Body of pancreas (tissue), 4 donors: Measurements from ENCODE around the gene MYL6. TPM values are rescaled to one million over a fixed set of nuclear protein-coding genes. Genes with fewer than 3 reads are reported as not detected.

Experiments used
- ATAC-seq: fragments of 150-250 bp; one replicate; pipeline ENCODE4 v1.9.1; 2016
- DNase-seq, 4 donors: peaks; one replicate each; pipeline ENCODE4 v3.0.0-alpha.2; 2019
- H3K27ac ChIP-seq, 4 donors: fragments of 200-600 bp; sonication (generic); 1 replicate in 3 of 4; 2 replicates in 1 of 4; pipeline versions ENCODE4 v1.5.1 to v1.6.1; 2016 to 2019; ENCODE audit warnings: mild to moderate bottlenecking in 1 of 4, mixed read lengths in 1 of 4, moderate library complexity in 1 of 4
- H3K27me3 ChIP-seq, 2 donors: fragments of 200-600 bp; sonication (generic); one replicate each; pipeline ENCODE4 v1.6.0; 2016; ENCODE audit warnings: mild to moderate bottlenecking in 1 of 2
- H3K36me3 ChIP-seq, 2 donors: fragments of 200-600 bp; sonication (generic); replicated peaks in 1 of 2; 2 replicates each; pipeline ENCODE4 v1.5.1; 2016; ENCODE audit warnings: low read depth in 2 of 2; ENCODE audit not compliant: insufficient read depth in 1 of 2
- H3K4me1 ChIP-seq: fragments of 200-600 bp; sonication (generic); one replicate; pipeline ENCODE4 v1.6.0; 2016
- H3K4me3 ChIP-seq, 2 donors: fragments of 200-600 bp; sonication (generic); 1 replicate in 1 of 2; 2 replicates in 1 of 2; pipeline ENCODE4 v1.5.1; 2016 to 2019
- H3K9me3 ChIP-seq, 3 donors: fragments of 200-600 bp; sonication (generic); 1 replicate in 2 of 3; 2 replicates in 1 of 3; pipeline ENCODE4 v1.5.1; 2016
- CTCF ChIP-seq, 7 experiments: fragments of 450-650 bp in 4 of 7; fragments of 200-600 bp in 3 of 7; sonication (generic) in 3 of 7; IDR thresholded peaks; one replicate each; pipeline ENCODE4 v1.5.1; 2016 to 2019; ENCODE audit warnings: antibody characterized with exemption in 7 of 7
- POLR2A ChIP-seq, 3 donors: fragments of 450-650 bp; IDR thresholded peaks; one replicate each; pipeline ENCODE4 v1.6.1; 2016; ENCODE audit warnings: antibody characterized with exemption in 3 of 3, mild to moderate bottlenecking in 2 of 3
- WGBS, 2 donors: methylation state at CpG; one replicate each; pipeline ENCODE4 v1.1.5; 2017; 5-methylcytosine and 5-hydroxymethylcytosine counted together
- intact Hi-C: fragments of 100-400 bp; cut with DNase I; formaldehyde crosslinking; loops from one replicate; pipeline ENCODE4 v1.15.1; 2023
- total RNA-seq, 2 donors: library from RNA; depleted of rRNA; stranded (reverse); fragments of >200 nt; gene quantifications; one replicate each; pipeline ENCODE4 v1.1.0, GENCODE V29; 2016

Gene MYL6
- total RNA-seq, 2 donors from 2014 or later: 838 to 1,110 TPM

GRCh38 chr12:56124133-56124532 is 34.0 kb upstream of the MYL6 start:
- H3K27me3 ChIP-seq: no peaks in the 10 kb centered on the region
- peak overlapping the region in 2 of 4 donors; percentile 25 to 91 for H3K27ac ChIP-seq
- TF ChIP-seq CTCF (IDR thresholded peaks at IDR 0.05) (no peak), POLR2A (IDR thresholded peaks at IDR 0.05) (no peak)
- no peak overlapping the region for H3K4me3 ChIP-seq
- no peaks in the 10 kb centered on the region for H3K36me3 ChIP-seq
- WGBS, 2 donors: 14 to 30% methylated on average over 4 of the region's 4 CpGs
- ATAC-seq (no peak), DNase-seq (no peak)
- intact Hi-C loops: no loop called here
- peaks cover 33% of the 10 kb centered on the region for H3K4me1 ChIP-seq
- H3K9me3 ChIP-seq: no peaks in the 10 kb centered on the region

GRCh38 chr12:56126732-56127239 is 31.4 kb upstream of the MYL6 start:
- ATAC-seq: no peak
- Histone ChIP-seq H3K4me3 (no peak overlapping the region), H3K27ac (peak overlapping the region; percentile 65 to 92 (median 92)), H3K27me3 (no peaks in the 10 kb centered on the region), H3K36me3 (peaks cover 0 to 2% of the 10 kb centered on the region in 2 donors), H3K4me1 (peaks cover 41% of the 10 kb centered on the region), H3K9me3 (no peaks in the 10 kb centered on the region)
- DNase-seq: no peak
- 22 to 33% methylated on average over 3 of the region's 3 CpGs for WGBS, 2 donors
- TF ChIP-seq CTCF (IDR thresholded peaks at IDR 0.05) (no peak), POLR2A (IDR thresholded peaks at IDR 0.05) (no peak)
- intact Hi-C loops: no loop called here

- Histone ChIP-seq H3K27ac (peak overlapping the region; percentile 65 to 92 (median 92)), H3K4me1 (peaks cover 41% of the 10 kb centered on the region), H3K4me3 (no peak overlapping the region), H3K9me3 (no peaks in the 10 kb centered on the region), H3K36me3 (peaks cover 0 to 4% of the 10 kb centered on the region in 2 donors), H3K27me3 (no peaks in the 10 kb centered on the region)
- DNase-seq (no peak), ATAC-seq (no peak)
- intact Hi-C loops: no loop called here
- no peak for TF ChIP-seq POLR2A (IDR thresholded peaks at IDR 0.05)
- TF ChIP-seq CTCF (IDR thresholded peaks at IDR 0.05): no peak
- WGBS, 2 donors: 0% methylated on average over 8 of the region's 8 CpGs
Measured at GRCh38 chr12:56127485-56127887, 30.7 kb upstream of the MYL6 start.

GRCh38 chr12:56127888-56128669 is 30.1 kb upstream of the MYL6 start, which contains the start of gene ESYT1:
Gene ESYT1, plus strand, starts transcription at chr12:56128267. Its CDS starts 53 bp downstream, at chr12:56128320.
- peaks cover 0 to 6% of the 10 kb centered on the region in 2 donors for H3K36me3 ChIP-seq
- peak in 2 of 7 experiments; percentile 9 to 14 for TF ChIP-seq CTCF (IDR thresholded peaks at IDR 0.05)
- TF ChIP-seq POLR2A (IDR thresholded peaks at IDR 0.05): peak; percentile 96 to 98 (median 98)
- no peaks in the 10 kb centered on the region for H3K9me3 ChIP-seq
- intact Hi-C loops: no loop called here
- DNase-seq (peak; percentile 99 to 100 (median 100)), ATAC-seq (peak; percentile 93)
- H3K27me3 ChIP-seq: no peaks in the 10 kb centered on the region
- H3K4me3 ChIP-seq: peak within 1 kb of the TSS; percentile 26 to 77
- peaks cover 41% of the 10 kb centered on the region for H3K4me1 ChIP-seq
- peak within 1 kb of the TSS; percentile 91 to 92 (median 92) for H3K27ac ChIP-seq
- 0% methylated on average over 24 to 49 of the region's 49 CpGs for WGBS, 2 donors
